ENCODE data around the gene RPS27A. TPM values are rescaled to one million over a fixed set of nuclear protein-coding genes. Genes with fewer than 3 reads are reported as not detected.

RPS27A gene
- total RNA-seq, 1 experiment from 2014 or later: 853 TPM

- CTCF ChIA-PET: interaction anchor here (0.5 kb wide), 1 partner anchor 441 kb away, joined by 11 read pairs; no protein-coding TSS in a partner anchor
- no peaks in the 10 kb centered on the region for H3K9me3 ChIP-seq (ENCODE audit: control insufficient read depth, insufficient read depth, low read depth, low read length)
- no TSS peak for BruUV-seq (replicated peaks)
- peak overlapping the region; percentile 59 to 93 for H3K4me3 ChIP-seq (ENCODE audit: low read depth in 2 of 2, low read length in 2 of 2)
- intact Hi-C loops (cut with micrococcal nuclease; ENCODE audit: unreplicated experiment) (no loop called here), in situ Hi-C loops (cut with HindIII; ENCODE audit: low pct_unique_long_range_greater_than_20kb, low sequenced_read_pairs) (no loop called here)
- DNase-seq (ENCODE audit: low read depth, low spot score): peak; percentile 58
- H3K4me1 ChIP-seq (ENCODE audit: control insufficient read depth, insufficient read depth, low read length): peaks cover 8% of the 10 kb centered on the region; the same call in 1 of the 2 replicates
- peak overlapping the region; percentile 97 for H3K27ac ChIP-seq (ENCODE audit: low read length)
- POLR2A ChIA-PET: interaction anchor here (0.5 kb wide), 1 partner anchor 203 kb away, joined by 10 read pairs; no protein-coding TSS in a partner anchor
- peak; percentile 96 for ATAC-seq
- TF ChIP-seq SIN3A (IDR thresholded peaks at IDR 0.05; ENCODE audit: borderline replicate concordance, insufficient read depth, low read depth, low read length) (no peak), TCF7L2 (IDR thresholded peaks at IDR 0.05; ENCODE audit: low read depth, low read length) (0 out of 2 replicates have a peak, but pooled peaks have one; percentile 37), REST (IDR thresholded peaks at IDR 0.05; ENCODE audit: insufficient read depth in 1 of 2, low read depth in 2 of 2, low read length in 1 of 2) (peak in 1 of 2 experiments; percentile 44; a peak in 1 of 4 replicates), POLR2AphosphoS5 (IDR thresholded peaks at IDR 0.05; ENCODE audit: low read depth, low read length) (peak; percentile 93)
- no peaks in the 10 kb centered on the region; the same call in 1 of the 2 replicates for H3K36me3 ChIP-seq (ENCODE audit: control insufficient read depth, insufficient read depth, low read length)
- H3K27me3 ChIP-seq (ENCODE audit: control insufficient read depth, insufficient read depth, low read length): no peaks in the 10 kb centered on the region
Observed at GRCh38 chr2:55282110-55282917, 49.8 kb downstream of the RPS27A start.

- ChIA-PET POLR2A (no interaction called here), CTCF (no interaction called here)
- Histone ChIP-seq H3K4me3 (ENCODE audit: low read depth in 2 of 2, low read length in 2 of 2) (peak overlapping the region; percentile 59 to 93), H3K36me3 (ENCODE audit: control insufficient read depth, insufficient read depth, low read length) (peaks cover 3% of the 10 kb centered on the region; the same call in 1 of the 2 replicates), H3K9me3 (ENCODE audit: control insufficient read depth, insufficient read depth, low read depth, low read length) (no peaks in the 10 kb centered on the region), H3K27ac (ENCODE audit: low read length) (peak overlapping the region; percentile 97), H3K4me1 (ENCODE audit: control insufficient read depth, insufficient read depth, low read length) (peaks cover 8% of the 10 kb centered on the region; the same call in 1 of the 2 replicates), H3K27me3 (ENCODE audit: control insufficient read depth, insufficient read depth, low read length) (no peaks in the 10 kb centered on the region)
- intact Hi-C loops (cut with micrococcal nuclease; ENCODE audit: unreplicated experiment) (no loop called here), in situ Hi-C loops (cut with HindIII; ENCODE audit: low pct_unique_long_range_greater_than_20kb, low sequenced_read_pairs) (no loop called here)
- TF ChIP-seq REST (IDR thresholded peaks at IDR 0.05; ENCODE audit: insufficient read depth in 1 of 2, low read depth in 2 of 2, low read length in 1 of 2) (no peak), TCF7L2 (IDR thresholded peaks at IDR 0.05; ENCODE audit: low read depth, low read length) (no peak), SIN3A (IDR thresholded peaks at IDR 0.05; ENCODE audit: borderline replicate concordance, insufficient read depth, low read depth, low read length) (no peak), CTCF (IDR thresholded peaks at IDR 0.05) (no peak), POLR2AphosphoS5 (IDR thresholded peaks at IDR 0.05; ENCODE audit: low read depth, low read length) (no peak)
- no TSS peak for BruUV-seq (replicated peaks)
- DNase-seq (ENCODE audit: low read depth, low spot score): no peak
- ATAC-seq: no peak
Observed at GRCh38 chr2:55283083-55283482, 50.6 kb downstream of the RPS27A start.

Other genes with a start within 250 kb of the RPS27A start
- gene RTN4, start 182.2 kb upstream of the RPS27A start, total RNA-seq (2021; ENCODE audit: unreplicated experiment): 513 TPM
- 3.6 TPM for gene CLHC1, start 395 bp upstream of the RPS27A start, total RNA-seq (2021; ENCODE audit: unreplicated experiment)
- 34.1 TPM for gene MTIF2, start 36.5 kb downstream of the RPS27A start, total RNA-seq (2021; ENCODE audit: unreplicated experiment)
- gene CCDC88A, start 187.2 kb downstream of the RPS27A start, total RNA-seq (2021; ENCODE audit: unreplicated experiment): 99.8 TPM